B cell (primary cell): ENCODE results near the gene KIF13A. TPM values are rescaled to one million over a fixed set of nuclear protein-coding genes. Genes with fewer than 3 reads are reported as not detected.

Source experiments
- ATAC-seq: fragments of 200-7000 bp; cut with Tn5 transposase; one replicate; pipeline ENCODE4 v1.10.0; 2021; ENCODE audit warnings: low read depth, mild to moderate bottlenecking, moderate number of reproducible peaks, moderate library complexity
- CTCF ChIA-PET: fragments of 350-600 bp; sonication (Branson Sonifier 250); formaldehyde crosslinking; loops from one replicate; lab custom pipeline; 2021; ENCODE audit warnings: antibody characterized with exemption, inconsistent platforms; lab: Charles Lee
- POLR2A ChIA-PET: fragments of 350-600 bp; sonication (Branson Sonifier 250); formaldehyde crosslinking; loops from one replicate; lab custom pipeline; 2021; ENCODE audit warnings: antibody characterized with exemption; lab: Charles Lee
- DNase-seq: peaks from one replicate; pipeline ENCODE4 v3.0.0; 2013
- H2AFZ ChIP-seq: 2 replicates; pipeline ENCODE4 v1.6.1; 2012; ENCODE audit warnings: mild to moderate bottlenecking, low read depth, low read length; ENCODE audit not compliant: insufficient read depth, poor library complexity, severe bottlenecking
- H3K27ac ChIP-seq, 2 donors: 1 replicate in 1 of 2; 2 replicates in 1 of 2; pipeline ENCODE4 v1.5.1; 2012 to 2013; ENCODE audit warnings: low read length in 2 of 2, mild to moderate bottlenecking in 2 of 2, moderate library complexity in 1 of 2
- H3K27me3 ChIP-seq, 4 experiments: fragments of 200-600 bp in 1 of 4; sonication (generic) in 1 of 4; replicated peaks in 1 of 4; 1 replicate in 2 of 4; 2 replicates in 2 of 4; pipeline versions ENCODE4 v1.6.1 to v1.7.0; 2013 to 2016; ENCODE audit warnings: low read length in 3 of 4, mild to moderate bottlenecking in 2 of 4, mixed read lengths in 1 of 4, moderate library complexity in 1 of 4; ENCODE audit not compliant: insufficient read depth in 4 of 4, control insufficient read depth in 3 of 4; ENCODE audit errors: control extremely low read depth in 1 of 4
- H3K36me3 ChIP-seq, 2 experiments: replicated peaks in 1 of 2; 1 replicate in 1 of 2; 2 replicates in 1 of 2; pipeline versions ENCODE4 v1.6.1 to v1.7.1; 2013; ENCODE audit warnings: low read length in 1 of 2; ENCODE audit not compliant: insufficient read depth in 2 of 2, control insufficient read depth in 1 of 2; ENCODE audit errors: control extremely low read depth in 1 of 2, extremely low read depth in 1 of 2
- H3K4me1 ChIP-seq, 2 donors: fragments of 200-600 bp in 1 of 2; sonication (generic) in 1 of 2; 1 replicate in 1 of 2; 2 replicates in 1 of 2; pipeline versions ENCODE4 v1.5.1 to v1.6.1; 2013 to 2017; ENCODE audit warnings: low read length in 2 of 2; ENCODE audit not compliant: control insufficient read depth in 2 of 2, insufficient read depth in 2 of 2
- H3K4me2 ChIP-seq: replicated peaks from 2 replicates; pipeline ENCODE3; 2012; ENCODE audit warnings: mild to moderate bottlenecking, low read depth, low read length; ENCODE audit not compliant: poor library complexity, severe bottlenecking
- H3K4me3 ChIP-seq, 5 experiments: fragments of 200-600 bp in 1 of 5; sonication (generic) in 1 of 5; 1 replicate in 3 of 5; 2 replicates in 2 of 5; pipeline versions ENCODE4 v1.5.1 to v1.7.0; 2011 to 2016; ENCODE audit warnings: low read length in 4 of 5, mild to moderate bottlenecking in 4 of 5, low read depth in 2 of 5, control low read depth in 1 of 5, moderate library complexity in 1 of 5; ENCODE audit not compliant: insufficient read depth in 1 of 5; ENCODE audit errors: control extremely low read depth in 1 of 5, extremely low read depth in 1 of 5
- H3K79me2 ChIP-seq: fragments of 200-600 bp; sonication (generic); one replicate; pipeline ENCODE4 v1.6.0; 2016; ENCODE audit warnings: low read length; ENCODE audit not compliant: control insufficient read depth, insufficient read depth
- H3K9ac ChIP-seq: fragments of 200-600 bp; sonication (generic); 2 replicates; pipeline ENCODE4 v1.6.1; 2017; ENCODE audit warnings: mild to moderate bottlenecking, low read length, moderate library complexity
- H3K9me3 ChIP-seq, 3 donors: one replicate each; pipeline versions ENCODE4 v1.6.1 to v1.7.1; 2013; ENCODE audit warnings: low read length in 2 of 3; ENCODE audit not compliant: control insufficient read depth in 2 of 3, insufficient read depth in 1 of 3; ENCODE audit errors: control extremely low read depth in 1 of 3
- H4K20me1 ChIP-seq: 2 replicates; pipeline ENCODE4 v1.6.0; 2012; ENCODE audit warnings: mild to moderate bottlenecking, low read length; ENCODE audit not compliant: insufficient read depth, control insufficient read depth, poor library complexity, severe bottlenecking
- H3K27ac Mint-ChIP-seq: one replicate; pipeline ENCODE4 v1.8.0; 2021; ENCODE audit warnings: mixed read lengths
- H3K27me3 Mint-ChIP-seq: one replicate; pipeline ENCODE4 v1.8.0; 2021; ENCODE audit warnings: mixed read lengths
- H3K4me1 Mint-ChIP-seq: one replicate; pipeline ENCODE4 v1.8.0; 2021; ENCODE audit warnings: mixed read lengths
- H3K4me3 Mint-ChIP-seq: one replicate; pipeline ENCODE4 v1.8.0; 2021; ENCODE audit warnings: mixed read lengths
- H3K9me3 Mint-ChIP-seq: one replicate; pipeline ENCODE4 v1.8.0; 2022; ENCODE audit warnings: mixed read lengths; ENCODE audit not compliant: insufficient read depth
- EZH2 ChIP-seq: IDR thresholded peaks from 2 replicates; pipeline ENCODE4 v1.6.1; 2012; ENCODE audit warnings: borderline replicate concordance, low read depth, mild to moderate bottlenecking, moderate library complexity, low read length; ENCODE audit not compliant: insufficient read depth, poor library complexity, severe bottlenecking
- WGBS: methylation state at CpG from one replicate; pipeline ENCODE4 v1.1.5; 2013; ENCODE audit warnings: missing lambda C conversion rate; ENCODE audit not compliant: insufficient coverage; 5-methylcytosine and 5-hydroxymethylcytosine counted together
- intact Hi-C: fragments of 100-400 bp; cut with micrococcal nuclease; formaldehyde crosslinking; loops from one replicate; pipeline ENCODE4 v1.10.0; 2022
- polyA plus RNA-seq: library from polyadenylated mRNA; depleted of rRNA; stranded (reverse); fragments of >200 nt; gene quantifications from 2 replicates; pipeline ENCODE4 v1.2.3, GENCODE V29; 2012
- total RNA-seq, 2 donors: library from RNA; stranded (reverse); fragments of 120-200 nt in 1 of 2; gene quantifications; 1 replicate in 1 of 2; 2 replicates in 1 of 2; pipeline versions ENCODE4 v1.2.3 to v1.2.4, GENCODE V29; 2013 to 2022
- TF ChIP-seq, protein P1 (sequence below): fragments of 200-600 bp; IDR thresholded peaks from one replicate; pipeline ENCODE4 v1.8.0; 2022; ENCODE audit warnings: antibody characterized with exemption, mild to moderate bottlenecking

KIF13A gene
- total and polyA plus RNA-seq, 2 donors (not counting 1 experiment from before 2014, with no cell fraction given) = 2.1 to 23.4 TPM

DNA sequence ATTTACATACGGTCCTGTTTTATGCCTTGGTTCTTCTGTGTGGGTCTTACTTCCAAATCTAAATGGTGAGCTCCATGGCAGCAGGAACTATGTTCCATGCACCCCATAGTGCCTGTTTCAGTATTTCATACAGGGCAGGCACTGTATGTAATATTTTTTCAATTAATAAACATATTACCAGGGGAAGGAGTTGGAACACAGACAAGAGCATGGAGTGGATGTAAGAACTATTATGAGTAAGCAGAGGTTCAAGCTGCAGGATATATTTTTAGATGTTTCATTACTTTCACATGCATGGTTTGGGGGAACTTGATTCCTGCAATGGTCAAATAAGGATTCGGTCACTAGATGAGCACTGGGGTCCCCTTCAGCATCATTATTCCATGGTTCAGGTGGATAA, 108.3 kb downstream of the KIF13A start:
- Mint-ChIP-seq H3K27ac (no peak overlapping the region), H3K9me3 (no peaks in the 10 kb centered on the region), H3K4me3 (no peak overlapping the region), H3K4me1 (peaks cover 15% of the 10 kb centered on the region), H3K27me3 (no peaks in the 10 kb centered on the region)
- 94% methylated on average over 2 of the region's 2 CpGs for WGBS
- TF ChIP-seq EZH2 = no peak
- TF ChIP-seq, protein P1, sequence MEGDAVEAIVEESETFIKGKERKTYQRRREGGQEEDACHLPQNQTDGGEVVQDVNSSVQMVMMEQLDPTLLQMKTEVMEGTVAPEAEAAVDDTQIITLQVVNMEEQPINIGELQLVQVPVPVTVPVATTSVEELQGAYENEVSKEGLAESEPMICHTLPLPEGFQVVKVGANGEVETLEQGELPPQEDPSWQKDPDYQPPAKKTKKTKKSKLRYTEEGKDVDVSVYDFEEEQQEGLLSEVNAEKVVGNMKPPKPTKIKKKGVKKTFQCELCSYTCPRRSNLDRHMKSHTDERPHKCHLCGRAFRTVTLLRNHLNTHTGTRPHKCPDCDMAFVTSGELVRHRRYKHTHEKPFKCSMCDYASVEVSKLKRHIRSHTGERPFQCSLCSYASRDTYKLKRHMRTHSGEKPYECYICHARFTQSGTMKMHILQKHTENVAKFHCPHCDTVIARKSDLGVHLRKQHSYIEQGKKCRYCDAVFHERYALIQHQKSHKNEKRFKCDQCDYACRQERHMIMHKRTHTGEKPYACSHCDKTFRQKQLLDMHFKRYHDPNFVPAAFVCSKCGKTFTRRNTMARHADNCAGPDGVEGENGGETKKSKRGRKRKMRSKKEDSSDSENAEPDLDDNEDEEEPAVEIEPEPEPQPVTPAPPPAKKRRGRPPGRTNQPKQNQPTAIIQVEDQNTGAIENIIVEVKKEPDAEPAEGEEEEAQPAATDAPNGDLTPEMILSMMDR = no peak
- ATAC-seq (no peak), DNase-seq (no peak)
- no peak overlapping the region for H3K27ac ChIP-seq
- H3K36me3 ChIP-seq = no peaks in the 10 kb centered on the region
- peaks cover 13 to 18% of the 10 kb centered on the region in 2 donors for H3K4me1 ChIP-seq
- H3K9ac ChIP-seq = no peak overlapping the region
- H3K79me2 ChIP-seq = no peaks in the 10 kb centered on the region
- H2AFZ ChIP-seq = no peak overlapping the region
- H3K27me3 ChIP-seq = no peaks in the 10 kb centered on the region
- ChIA-PET POLR2A (no interaction called here), CTCF (no interaction called here)
- H3K9me3 ChIP-seq = no peaks in the 10 kb centered on the region
- H4K20me1 ChIP-seq = no peaks in the 10 kb centered on the region
- H3K4me3 ChIP-seq = no peak overlapping the region
- intact Hi-C loops = no loop called here
- no peak overlapping the region for H3K4me2 ChIP-seq

DNA sequence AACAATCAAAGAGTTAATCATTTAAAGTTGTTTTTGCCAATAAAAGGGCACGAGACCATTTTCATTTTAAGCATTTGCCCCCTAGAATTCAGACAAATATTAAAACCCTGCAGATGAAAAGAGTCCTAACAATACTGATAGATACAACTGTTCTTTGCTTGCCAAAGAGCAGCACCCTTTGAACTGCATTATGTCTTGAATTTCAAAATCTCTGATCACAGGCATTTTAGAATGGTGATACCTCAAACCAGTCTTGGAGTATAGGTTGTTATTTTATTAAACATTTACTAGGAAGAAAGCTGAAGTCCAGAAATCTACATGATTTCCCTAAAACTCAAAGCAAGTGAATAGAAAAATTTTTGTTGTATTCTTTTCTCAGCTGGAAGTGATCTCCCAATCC, 108.7 kb downstream of the KIF13A start:
- H3K27me3 ChIP-seq = no peaks in the 10 kb centered on the region
- H3K4me3 ChIP-seq = no peak overlapping the region
- H3K4me2 ChIP-seq = no peak overlapping the region
- no peak overlapping the region for H3K27ac ChIP-seq
- no CpG with 5 or more reads among the region's 1 CpG for WGBS
- TF ChIP-seq EZH2 = no peak
- TF ChIP-seq, protein P1 = no peak
- H3K9me3 ChIP-seq = no peaks in the 10 kb centered on the region
- no peaks in the 10 kb centered on the region for H3K36me3 ChIP-seq
- ATAC-seq = no peak
- ChIA-PET CTCF (no interaction called here), POLR2A (no interaction called here)
- peaks cover 9 to 14% of the 10 kb centered on the region in 2 donors for H3K4me1 ChIP-seq
- H3K9me3 Mint-ChIP-seq = no peaks in the 10 kb centered on the region
- H2AFZ ChIP-seq = no peak overlapping the region
- H3K79me2 ChIP-seq = no peaks in the 10 kb centered on the region
- DNase-seq = no peak
- H3K27me3 Mint-ChIP-seq = no peaks in the 10 kb centered on the region
- H3K27ac Mint-ChIP-seq = no peak overlapping the region
- intact Hi-C loops = no loop called here
- no peaks in the 10 kb centered on the region for H4K20me1 ChIP-seq
- H3K9ac ChIP-seq = no peak overlapping the region
- H3K4me1 Mint-ChIP-seq = peaks cover 11% of the 10 kb centered on the region
- no peak overlapping the region for H3K4me3 Mint-ChIP-seq
